ENCODE data around the gene DNAH10. TPM values are rescaled to one million over a fixed set of nuclear protein-coding genes. Genes with fewer than 3 reads are reported as not detected.
A peak's percentile ranks its signal among the peaks of the same experiment; 100 is the strongest.

DNAH10 gene
- total RNA-seq, 2 experiments from 2014 or later, result 0.38 to 0.43 TPM

- POLR2A ChIA-PET, result interaction anchor here (1.1 kb wide), 1 partner anchor 43 kb away, joined by 4 read pairs; no protein-coding TSS in a partner anchor
- no peaks in the 10 kb centered on the region for H3K27me3 Mint-ChIP-seq
- peaks cover 19% of the 10 kb centered on the region for H3K36me3 Mint-ChIP-seq (ENCODE audit: low read depth)
- no peaks in the 10 kb centered on the region for H3K9me3 Mint-ChIP-seq
- no peak for TF ChIP-seq CTCF (IDR thresholded peaks at IDR 0.05)
- H3K4me1 Mint-ChIP-seq (ENCODE audit: low read depth), result peaks cover 26% of the 10 kb centered on the region
- no peak overlapping the region for H3K4me3 Mint-ChIP-seq
- no peak overlapping the region for H3K27ac Mint-ChIP-seq
- ATAC-seq, result no peak
- CTCF ChIA-PET, result interaction anchor here (1.8 to 3.5 kb wide), 2 partner anchors 10 to 71 kb away, joined by 6 to 14 read pairs; no protein-coding TSS in a partner anchor
- intact Hi-C loops (cut with micrococcal nuclease), result no loop called here
- DNase-seq, result no peak
These were observed 214.2 kb downstream of the DNAH10 start for GRCh38 chr12:123976227-123976826.

- Mint-ChIP-seq H3K36me3 (ENCODE audit: low read depth) (peaks cover 13% of the 10 kb centered on the region), H3K27me3 (no peaks in the 10 kb centered on the region), H3K4me1 (ENCODE audit: low read depth) (peaks cover 23% of the 10 kb centered on the region), H3K9me3 (no peaks in the 10 kb centered on the region), H3K27ac (no peak overlapping the region), H3K4me3 (no peak overlapping the region)
- intact Hi-C loops (cut with micrococcal nuclease), result no loop called here
- TF ChIP-seq CTCF (IDR thresholded peaks at IDR 0.05), result no peak
- no peak for DNase-seq
- ChIA-PET CTCF (interaction anchor here (4.1 kb wide), 1 partner anchor 74 kb away, joined by 16 read pairs; no protein-coding TSS in a partner anchor), POLR2A (no interaction called here)
- no peak for ATAC-seq
These were observed 217.5 kb downstream of the DNAH10 start for GRCh38 chr12:123979566-123979965.

- Mint-ChIP-seq H3K9me3 (no peaks in the 10 kb centered on the region), H3K4me1 (ENCODE audit: low read depth) (peaks cover 16% of the 10 kb centered on the region), H3K36me3 (ENCODE audit: low read depth) (no peaks in the 10 kb centered on the region), H3K27me3 (no peaks in the 10 kb centered on the region), H3K4me3 (no peak overlapping the region), H3K27ac (no peak overlapping the region)
- ATAC-seq (no peak), DNase-seq (no peak)
- TF ChIP-seq CTCF (IDR thresholded peaks at IDR 0.05), result no peak
- CTCF ChIA-PET, result interaction anchor here (0.7 to 6.6 kb wide), 4 partner anchors 38 to 269 kb away, joined by 3 to 69 read pairs (median 4); no protein-coding TSS in a partner anchor
- POLR2A ChIA-PET, result interaction anchor here (0.8 kb wide), 1 partner anchor 44 kb away, joined by 3 read pairs; no protein-coding TSS in a partner anchor
- intact Hi-C loops (cut with micrococcal nuclease), result loop anchor here (2.0 kb wide), 1 partner anchor 77 kb away; no protein-coding TSS in a partner anchor
These were observed 220.2 kb downstream of the DNAH10 start for GRCh38 chr12:123982269-123982668.

- Mint-ChIP-seq H3K4me3 (no peak overlapping the region), H3K9me3 (no peaks in the 10 kb centered on the region), H3K27ac (no peak overlapping the region), H3K4me1 (ENCODE audit: low read depth) (peaks cover 21% of the 10 kb centered on the region), H3K27me3 (no peaks in the 10 kb centered on the region), H3K36me3 (ENCODE audit: low read depth) (peaks cover 8% of the 10 kb centered on the region)
- DNase-seq, result peak; percentile 59
- POLR2A ChIA-PET, result interaction anchor here (0.7 kb wide), 1 partner anchor 78 kb away, joined by 3 read pairs; no protein-coding TSS in a partner anchor
- CTCF ChIA-PET, result interaction anchor here (0.6 to 6.6 kb wide), 17 partner anchors 12 to 271 kb away, joined by 3 to 69 read pairs (median 3); no protein-coding TSS in a partner anchor
- intact Hi-C loops (cut with micrococcal nuclease), result loop anchor here (2.0 kb wide), 1 partner anchor 79 kb away; no protein-coding TSS in a partner anchor
- peak; percentile 69 for ATAC-seq
- peak; percentile 68 for TF ChIP-seq CTCF (IDR thresholded peaks at IDR 0.05)
These were observed 221.9 kb downstream of the DNAH10 start for GRCh38 chr12:123983822-123984485.

GRCh38 chr12:123984903-123985302, 222.8 kb downstream of the DNAH10 start:
- ATAC-seq, result no peak
- ChIA-PET CTCF (interaction anchor here (0.9 to 6.6 kb wide), 13 partner anchors 10 to 260 kb away, joined by 3 to 69 read pairs (median 4); no protein-coding TSS in a partner anchor), POLR2A (no interaction called here)
- no peak for DNase-seq
- H3K4me3 Mint-ChIP-seq, result no peak overlapping the region
- H3K9me3 Mint-ChIP-seq, result no peaks in the 10 kb centered on the region
- peaks cover 25% of the 10 kb centered on the region for H3K4me1 Mint-ChIP-seq (ENCODE audit: low read depth)
- H3K27me3 Mint-ChIP-seq, result no peaks in the 10 kb centered on the region
- H3K36me3 Mint-ChIP-seq (ENCODE audit: low read depth), result peaks cover 17% of the 10 kb centered on the region
- H3K27ac Mint-ChIP-seq, result no peak overlapping the region
- intact Hi-C loops (cut with micrococcal nuclease), result no loop called here
- TF ChIP-seq CTCF (IDR thresholded peaks at IDR 0.05), result no peak

Data from activated CD8-positive, alpha-beta T cell treated with anti-CD3 and anti-CD28 coated beads for 36 hours (primary cell).